ENCODE results near the gene ABHD3. TPM values are rescaled to one million over a fixed set of nuclear protein-coding genes. Genes with fewer than 3 reads are reported as not detected.
"Not testable (repeated sequence)": the region's sequence is repeated elsewhere in the genome, so short reads cannot be mapped to it uniquely, and the experiment has no call there.

Gene ABHD3
- total RNA-seq, 1 donor from 2014 or later, result 21.1 TPM

GRCh38 chr18:21740538-21741311 lies 36.2 kb upstream of the ABHD3 start, which contains the start of gene MIB1:
Gene MIB1 (plus strand): TSS chr18:21740792. CDS start chr18:21741584, 792 bp downstream.
- H3K4me1 ChIP-seq, result peaks cover 45% of the 10 kb centered on the region
- DNase-seq (ENCODE audit: extremely low spot score in 2 of 2), result peak; percentile 97 to 98
- H3K27ac ChIP-seq, result peak within 1 kb of the TSS; percentile 99
- intact Hi-C loops (cut with DNase I), result no loop called here
- H3K9me3 ChIP-seq, result no peaks in the 10 kb centered on the region
- TF ChIP-seq, protein P1, sequence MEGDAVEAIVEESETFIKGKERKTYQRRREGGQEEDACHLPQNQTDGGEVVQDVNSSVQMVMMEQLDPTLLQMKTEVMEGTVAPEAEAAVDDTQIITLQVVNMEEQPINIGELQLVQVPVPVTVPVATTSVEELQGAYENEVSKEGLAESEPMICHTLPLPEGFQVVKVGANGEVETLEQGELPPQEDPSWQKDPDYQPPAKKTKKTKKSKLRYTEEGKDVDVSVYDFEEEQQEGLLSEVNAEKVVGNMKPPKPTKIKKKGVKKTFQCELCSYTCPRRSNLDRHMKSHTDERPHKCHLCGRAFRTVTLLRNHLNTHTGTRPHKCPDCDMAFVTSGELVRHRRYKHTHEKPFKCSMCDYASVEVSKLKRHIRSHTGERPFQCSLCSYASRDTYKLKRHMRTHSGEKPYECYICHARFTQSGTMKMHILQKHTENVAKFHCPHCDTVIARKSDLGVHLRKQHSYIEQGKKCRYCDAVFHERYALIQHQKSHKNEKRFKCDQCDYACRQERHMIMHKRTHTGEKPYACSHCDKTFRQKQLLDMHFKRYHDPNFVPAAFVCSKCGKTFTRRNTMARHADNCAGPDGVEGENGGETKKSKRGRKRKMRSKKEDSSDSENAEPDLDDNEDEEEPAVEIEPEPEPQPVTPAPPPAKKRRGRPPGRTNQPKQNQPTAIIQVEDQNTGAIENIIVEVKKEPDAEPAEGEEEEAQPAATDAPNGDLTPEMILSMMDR (IDR thresholded peaks at IDR 0.05), result no peak
- TF ChIP-seq POLR2AphosphoS5 (IDR thresholded peaks at IDR 0.05; ENCODE audit: insufficient read depth in 1 of 2, low read depth in 1 of 2) (peak; percentile 97 to 98), POLR2A (IDR thresholded peaks at IDR 0.05) (peak in 1 of 2 donors; percentile 85)
- H3K36me3 ChIP-seq, result no peaks in the 10 kb centered on the region
- peak within 1 kb of the TSS; percentile 77 to 91 for H3K4me3 ChIP-seq
- no peaks in the 10 kb centered on the region for H3K27me3 ChIP-seq

DNA sequence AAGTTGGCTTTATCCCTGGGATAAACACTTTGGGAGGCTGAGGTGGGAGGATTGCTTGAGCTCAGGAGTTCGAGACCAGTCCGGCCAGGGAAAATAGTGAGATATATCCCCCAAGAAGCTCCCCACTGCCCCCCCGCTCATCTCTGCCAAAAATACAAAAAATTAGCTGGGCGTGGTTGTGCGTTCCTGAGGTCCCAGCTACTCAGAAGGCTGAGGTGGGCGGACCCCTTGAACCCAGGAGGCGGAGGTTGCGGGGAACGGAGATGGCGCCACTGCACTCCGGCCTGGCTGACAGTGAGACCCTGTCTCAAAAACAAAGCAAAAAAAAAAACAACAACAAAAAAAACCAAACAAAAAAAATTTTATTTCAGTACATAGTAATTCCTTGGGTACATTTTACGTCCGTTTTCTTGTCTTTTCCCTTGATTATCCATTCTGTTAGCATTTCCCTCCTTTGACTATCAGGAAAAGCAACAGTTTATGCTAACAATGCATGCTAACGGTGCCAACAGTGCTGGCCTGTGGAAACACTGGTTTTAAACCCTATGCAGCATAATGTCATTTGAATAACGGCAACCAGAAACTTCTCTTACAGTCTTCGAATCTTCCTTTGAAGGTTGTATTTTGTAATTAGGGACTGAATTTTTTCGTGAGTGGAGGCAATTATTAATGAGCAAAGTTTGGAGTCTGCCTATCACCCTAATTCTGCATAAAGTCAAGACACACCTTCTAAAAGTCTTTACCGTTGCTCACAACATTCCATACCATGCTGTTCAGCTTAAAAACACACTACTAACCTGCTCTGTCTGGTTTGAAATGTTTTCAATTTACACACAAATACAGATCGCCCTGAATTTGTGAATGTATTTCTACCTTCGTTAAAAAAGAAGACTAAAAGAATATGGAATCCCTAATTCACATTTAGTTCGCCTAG lies 35.3 kb upstream of the ABHD3 start:
- DNase-seq (ENCODE audit: extremely low spot score in 2 of 2), result no peak
- TF ChIP-seq, protein P1 (IDR thresholded peaks at IDR 0.05), result no peak
- no peak for TF ChIP-seq POLR2A (IDR thresholded peaks at IDR 0.05)
- no peak for TF ChIP-seq POLR2AphosphoS5 (IDR thresholded peaks at IDR 0.05; ENCODE audit: insufficient read depth in 1 of 2, low read depth in 1 of 2)
- Histone ChIP-seq H3K27ac (peak overlapping the region; percentile 99), H3K4me1 (peaks cover 38% of the 10 kb centered on the region), H3K36me3 (no peaks in the 10 kb centered on the region), H3K4me3 (peak overlapping the region; percentile 77 to 91), H3K27me3 (no peaks in the 10 kb centered on the region), H3K9me3 (no peaks in the 10 kb centered on the region)
- intact Hi-C loops (cut with DNase I), result no loop called here

DNA sequence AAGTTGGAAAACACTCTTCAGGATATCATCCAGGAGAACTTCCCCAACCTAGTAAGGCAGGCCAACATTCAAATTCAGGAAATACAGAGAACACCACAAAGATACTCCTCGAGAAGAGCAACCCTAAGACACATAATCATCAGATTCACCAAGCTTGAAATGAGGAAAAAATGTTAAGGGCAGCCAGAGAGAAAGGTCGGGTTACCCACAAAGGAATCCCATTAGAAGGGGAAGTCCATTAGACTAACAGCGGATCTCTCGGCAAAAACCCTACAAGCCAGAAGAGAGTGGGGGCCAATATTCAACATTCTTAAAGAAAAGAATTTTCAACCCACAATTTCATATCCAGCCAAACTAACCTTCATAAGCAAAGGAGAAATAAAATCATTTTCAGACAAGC lies 32.4 kb upstream of the ABHD3 start:
- H3K36me3 ChIP-seq; DNase-seq (ENCODE audit: extremely low spot score in 2 of 2); H3K4me3 ChIP-seq; H3K27me3 ChIP-seq; intact Hi-C loops (cut with DNase I); H3K27ac ChIP-seq; H3K9me3 ChIP-seq: not testable (repeated sequence)
- peaks cover 15% of the 10 kb centered on the region for H3K4me1 ChIP-seq

- Histone ChIP-seq H3K36me3 (no peaks in the 10 kb centered on the region), H3K4me3 (no peak overlapping the region), H3K9me3 (no peaks in the 10 kb centered on the region), H3K27me3 (no peaks in the 10 kb centered on the region), H3K27ac (no peak overlapping the region), H3K4me1 (peaks cover 13% of the 10 kb centered on the region)
- intact Hi-C loops (cut with DNase I), result no loop called here
- no peak for DNase-seq (ENCODE audit: extremely low spot score in 2 of 2)
- TF ChIP-seq, protein P1 (IDR thresholded peaks at IDR 0.05), result no peak
- TF ChIP-seq POLR2AphosphoS5 (IDR thresholded peaks at IDR 0.05; ENCODE audit: insufficient read depth in 1 of 2, low read depth in 1 of 2) (no peak), POLR2A (IDR thresholded peaks at IDR 0.05) (no peak)
Measured at GRCh38 chr18:21735452-21736015, 31.0 kb upstream of the ABHD3 start.

DNA sequence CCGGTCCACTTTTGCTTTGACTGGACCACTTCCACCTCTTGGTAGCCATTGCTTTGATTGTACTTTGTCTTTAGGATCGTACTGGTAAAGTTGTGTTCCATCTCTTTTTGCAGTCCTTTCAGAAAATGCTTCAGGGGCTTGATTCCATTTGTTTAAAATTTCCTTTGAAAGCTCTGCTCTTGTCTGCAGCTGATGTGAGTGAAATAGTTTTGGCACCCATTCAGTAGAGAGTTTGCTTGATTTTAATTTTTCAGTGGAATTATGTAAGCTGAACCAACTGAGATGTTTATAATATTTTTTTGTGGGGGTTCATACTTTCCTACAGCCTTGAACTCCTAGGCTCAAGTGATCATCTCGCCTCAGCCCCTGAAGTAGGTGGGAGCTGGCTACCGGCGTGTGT lies 28.4 kb upstream of the ABHD3 start:
- intact Hi-C loops (cut with DNase I), result no loop called here
- H3K9me3 ChIP-seq, result no peaks in the 10 kb centered on the region
- no peak overlapping the region for H3K27ac ChIP-seq
- H3K4me3 ChIP-seq, result no peak overlapping the region
- no peaks in the 10 kb centered on the region for H3K27me3 ChIP-seq
- TF ChIP-seq POLR2A (IDR thresholded peaks at IDR 0.05) (no peak), POLR2AphosphoS5 (IDR thresholded peaks at IDR 0.05; ENCODE audit: insufficient read depth in 1 of 2, low read depth in 1 of 2) (no peak)
- TF ChIP-seq, protein P1 (IDR thresholded peaks at IDR 0.05), result no peak
- no peak for DNase-seq (ENCODE audit: extremely low spot score in 2 of 2)
- no peaks in the 10 kb centered on the region for H3K36me3 ChIP-seq
- no peaks in the 10 kb centered on the region for H3K4me1 ChIP-seq

Measured in vagina (tissue), 2 donors.